K562 (cell line): ENCODE results near the gene ZC3HAV1L. TPM values are rescaled to one million over a fixed set of nuclear protein-coding genes. Genes with fewer than 3 reads are reported as not detected.
A peak's percentile ranks its signal among the peaks of the same experiment; 100 is the strongest.

ENCODE experiments used
- CHD7 ChIP-seq: fragments of 200-600 bp; sonication (generic); IDR thresholded peaks from one replicate; pipeline ENCODE4 v1.6.1; 2012; ENCODE audit warnings: mild to moderate bottlenecking, low read depth, low read length, inconsistent platforms
- NR1H2 ChIP-seq: sonication (generic); formaldehyde crosslinking; IDR thresholded peaks from 2 replicates; pipeline ENCODE4 v1.4.0; 2020; ENCODE audit warnings: mild to moderate bottlenecking, missing genetic modification reagents
- TCF7 ChIP-seq: sonication (generic); IDR thresholded peaks from 2 replicates; pipeline ENCODE4 v1.6.1; 2016; ENCODE audit warnings: antibody characterized with exemption, borderline replicate concordance
- ZBTB34 ChIP-seq: fragments of 250-450 bp; sonication (Bioruptor Pico); IDR thresholded peaks from 2 replicates; pipeline ENCODE4 v1.8.0; 2021; ENCODE audit warnings: mild to moderate bottlenecking, moderate library complexity
- ZBTB49 ChIP-seq: sonication (generic); formaldehyde crosslinking; IDR thresholded peaks from 2 replicates; pipeline ENCODE4 v1.8.0; 2022; ENCODE audit warnings: missing genetic modification reagents, mild to moderate bottlenecking, borderline replicate concordance
- polyA plus RNA-seq, 8 experiments: library from polyadenylated mRNA; depleted of rRNA in 4 of 8; stranded (reverse) in 5 of 8; unstranded in 3 of 8; fragments of >200 nt; fragmentation: Nextera tagmentation in 2 of 8; fragmentation: Illumina TruSeq in 1 of 8; extraction: Ambion mirVana in 2 of 8; extraction: Trizol in 1 of 8; gene quantifications; 2 replicates each; pipeline versions ENCODE4 v1.2.1 to v1.2.3, GENCODE V29; 2011 to 2014; ENCODE audit warnings: inconsistent platforms in 1 of 8, missing spikeins in 1 of 8
- total RNA-seq, 7 experiments: library from RNA; depleted of rRNA in 6 of 7; stranded (reverse); fragments of >200 nt in 6 of 7; fragmentation: Illumina TruSeq in 2 of 7; extraction: Trizol in 2 of 7; gene quantifications; 2 replicates each; pipeline versions ENCODE4 v1.2.1 to v1.2.3, GENCODE V29; 2011 to 2021; ENCODE audit warnings: low replicate concordance in 1 of 7
- TF ChIP-seq, protein P1 (sequence below), 2 experiments: IDR thresholded peaks in 1 of 2; conservative IDR thresholded peaks in 1 of 2; 2 replicates each; pipeline ENCODE4 v1.6.1; 2016; ENCODE audit warnings: low read depth in 2 of 2, mild to moderate bottlenecking in 1 of 2, missing compliant biosample characterization in 1 of 2, missing genetic modification characterization in 1 of 2, moderate library complexity in 1 of 2

The ZC3HAV1L gene
- total and polyA plus RNA-seq, 9 of the 15 experiments (the other 6 are each of a cell fraction or from before 2014, with no cell fraction given): not detected

DNA sequence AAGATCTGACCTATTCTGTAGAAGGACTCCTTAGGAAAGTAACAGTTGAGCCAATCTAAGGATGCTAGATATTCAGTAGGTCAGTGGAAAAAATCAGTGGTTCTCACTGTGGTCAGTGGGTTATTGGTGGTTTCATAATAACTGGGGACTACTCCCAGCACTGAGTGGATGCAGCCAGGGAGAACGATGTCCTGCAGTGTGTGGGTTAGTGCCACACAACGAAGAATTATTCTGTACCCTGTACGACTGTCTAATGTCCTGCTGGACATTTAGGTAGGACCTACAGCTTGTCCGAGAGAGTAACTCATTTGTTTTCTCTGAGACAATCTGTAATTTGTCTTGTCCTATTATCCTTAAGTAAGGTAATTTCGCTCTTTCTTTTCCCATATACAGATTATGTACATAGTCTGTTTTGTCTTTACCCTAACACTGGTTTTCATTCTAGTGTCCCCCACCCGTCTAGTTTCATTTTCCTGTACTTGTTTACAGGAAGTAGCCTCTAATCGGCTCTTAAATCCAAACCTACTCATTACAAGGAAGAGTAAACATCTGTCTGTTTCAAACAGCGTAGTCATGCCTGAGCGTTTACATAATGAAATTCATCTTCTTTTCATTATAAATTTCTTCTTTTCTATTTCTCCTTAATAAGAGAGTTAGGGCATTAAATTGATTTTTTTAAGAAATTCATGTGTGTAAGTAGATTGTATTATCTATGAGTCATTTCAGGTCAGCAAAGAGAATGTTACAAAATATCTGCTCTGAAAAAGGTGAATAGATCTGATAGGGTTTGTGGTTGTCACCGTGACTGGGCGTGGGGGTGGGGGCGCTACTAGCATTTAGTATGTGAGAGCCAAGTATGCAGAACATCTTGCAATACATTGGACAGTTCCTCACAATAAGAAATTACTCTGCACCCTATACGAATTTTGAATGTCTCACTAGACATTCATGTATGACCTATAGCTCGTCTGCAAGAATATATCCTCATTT lies 8.3 kb upstream of the ZC3HAV1L start (continued):
- TF ChIP-seq CHD7 (no peak), ZBTB34 (no peak), TCF7 (no peak), NR1H2 (CRISPR knock-in tag) (no peak), ZBTB49 (CRISPR knock-in tag) (no peak)
- TF ChIP-seq, protein P1, sequence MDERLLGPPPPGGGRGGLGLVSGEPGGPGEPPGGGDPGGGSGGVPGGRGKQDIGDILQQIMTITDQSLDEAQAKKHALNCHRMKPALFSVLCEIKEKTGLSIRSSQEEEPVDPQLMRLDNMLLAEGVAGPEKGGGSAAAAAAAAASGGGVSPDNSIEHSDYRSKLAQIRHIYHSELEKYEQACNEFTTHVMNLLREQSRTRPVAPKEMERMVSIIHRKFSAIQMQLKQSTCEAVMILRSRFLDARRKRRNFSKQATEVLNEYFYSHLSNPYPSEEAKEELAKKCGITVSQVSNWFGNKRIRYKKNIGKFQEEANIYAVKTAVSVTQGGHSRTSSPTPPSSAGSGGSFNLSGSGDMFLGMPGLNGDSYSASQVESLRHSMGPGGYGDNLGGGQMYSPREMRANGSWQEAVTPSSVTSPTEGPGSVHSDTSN (CRISPR knock-in tag; IDR thresholded peaks at IDR 0.05; ENCODE audit: low read depth): no peak
- TF ChIP-seq, protein P1 (tag; conservative IDR thresholded peaks at IDR 0.05; ENCODE audit: low read depth): peak; percentile 52; the same call in 1 of the 2 replicates
